Keratinocyte (primary cell): ENCODE data around the gene KIAA0040. TPM values are rescaled to one million over a fixed set of nuclear protein-coding genes. Genes with fewer than 3 reads are reported as not detected.

Experiments used
- DNase-seq: peaks from one replicate; pipeline ENCODE4 v3.0.0-alpha.2; 2011; ENCODE audit warnings: low read depth, missing footprints, low spot score
- FAIRE-seq: peaks from 2 replicates; lab custom pipeline; 2011; peaks lifted over from hg19 to GRCh38; lab: Jason Lieb, UNC
- H2AFZ ChIP-seq: 2 replicates; pipeline ENCODE4 v1.6.0; 2012; ENCODE audit warnings: low read length, control low read depth, inconsistent platforms; ENCODE audit not compliant: control insufficient read depth
- H3K27ac ChIP-seq: 2 replicates; pipeline ENCODE4 v1.5.1; 2011; ENCODE audit warnings: low read length; ENCODE audit not compliant: control insufficient read depth, insufficient read depth
- H3K27me3 ChIP-seq: 3 replicates; pipeline ENCODE4 v1.6.0; 2011; ENCODE audit warnings: low read length; ENCODE audit not compliant: control insufficient read depth, insufficient read depth; ENCODE audit errors: extremely low read depth
- H3K36me3 ChIP-seq, 2 experiments: 2 replicates in 1 of 2; 3 replicates in 1 of 2; pipeline ENCODE4 v1.5.1; 2011; ENCODE audit warnings: low read length in 2 of 2, mild to moderate bottlenecking in 1 of 2; ENCODE audit not compliant: control insufficient read depth in 2 of 2, insufficient read depth in 2 of 2; ENCODE audit errors: extremely low read depth in 1 of 2
- H3K4me1 ChIP-seq: 3 replicates; pipeline ENCODE4 v1.5.1; 2011; ENCODE audit warnings: low read length; ENCODE audit not compliant: control insufficient read depth, insufficient read depth; ENCODE audit errors: extremely low read depth
- H3K4me2 ChIP-seq: 3 replicates; pipeline ENCODE4 v1.6.0; 2011; ENCODE audit warnings: low read depth, low read length; ENCODE audit not compliant: control insufficient read depth, insufficient read depth; ENCODE audit errors: extremely low read depth
- H3K4me3 ChIP-seq, 3 experiments: fragments of 200-600 bp in 1 of 3; sonication (generic) in 1 of 3; 2 replicates in 2 of 3; 3 replicates in 1 of 3; pipeline ENCODE4 v1.5.1; 2011 to 2016; ENCODE audit warnings: low read length in 3 of 3, mild to moderate bottlenecking in 3 of 3, control low read depth in 2 of 3, inconsistent platforms in 1 of 3, low read depth in 1 of 3, mixed read lengths in 1 of 3, mixed run types in 1 of 3, moderate library complexity in 1 of 3; ENCODE audit not compliant: control insufficient read depth in 2 of 3, insufficient read depth in 2 of 3; ENCODE audit errors: extremely low read depth in 1 of 3
- H3K79me2 ChIP-seq: 2 replicates; pipeline ENCODE4 v1.6.0; 2012; ENCODE audit warnings: low read length; ENCODE audit not compliant: control insufficient read depth, insufficient read depth
- H3K9ac ChIP-seq: 3 replicates; pipeline ENCODE4 v1.6.0; 2011; ENCODE audit warnings: low read length; ENCODE audit not compliant: control insufficient read depth, insufficient read depth; ENCODE audit errors: extremely low read depth
- H3K9me1 ChIP-seq: 3 replicates; pipeline ENCODE4 v1.6.0; 2011; ENCODE audit warnings: low read length; ENCODE audit not compliant: control insufficient read depth, insufficient read depth; ENCODE audit errors: extremely low read depth
- H3K9me3 ChIP-seq: 2 replicates; pipeline ENCODE4 v1.5.1; 2012; ENCODE audit warnings: low read depth, low read length; ENCODE audit not compliant: control insufficient read depth
- H4K20me1 ChIP-seq: 3 replicates; pipeline ENCODE4 v1.6.0; 2011; ENCODE audit warnings: low read length; ENCODE audit not compliant: control insufficient read depth, insufficient read depth; ENCODE audit errors: extremely low read depth
- EZH2 ChIP-seq: IDR thresholded peaks from one replicate; pipeline ENCODE4 v1.6.1; 2012; ENCODE audit warnings: inconsistent platforms, mild to moderate bottlenecking, low read length, moderate library complexity
- dilution Hi-C: fragments of 300-500 bp; cut with MboI; formaldehyde crosslinking; loops from one replicate; pipeline ENCODE4 v1.7.0; 2020; ENCODE audit warnings: low sequenced_read_pairs; ENCODE audit not compliant: extremely low pct_ligation_motif_present
- polyA plus RNA-seq, 5 experiments: library from polyadenylated mRNA; depleted of rRNA in 3 of 5; stranded (reverse) in 3 of 5; stranded (forward) in 1 of 5; unstranded in 1 of 5; fragments of >200 nt; gene quantifications; 1 replicate in 1 of 5; 2 replicates in 3 of 5; 3 replicates in 1 of 5; pipeline versions ENCODE4 v1.2.1 to v1.2.3, GENCODE V29; 2011 to 2012; ENCODE audit warnings: missing spikeins in 2 of 5, low read depth in 1 of 5, low replicate concordance in 1 of 5
- TF ChIP-seq, protein P1 (sequence below), 3 experiments: IDR thresholded peaks in 1 of 3; conservative IDR thresholded peaks in 1 of 3; optimal IDR thresholded peaks in 1 of 3; 2 replicates in 2 of 3; 3 replicates in 1 of 3; pipeline versions ENCODE3 to v1.5.1; 2011; ENCODE audit warnings: low read length in 3 of 3, mild to moderate bottlenecking in 3 of 3, moderate library complexity in 2 of 3, control low read depth in 1 of 3, inconsistent platforms in 1 of 3; ENCODE audit not compliant: insufficient read depth in 2 of 3; ENCODE audit errors: extremely low read depth in 1 of 3

The KIAA0040 gene
- polyA plus RNA-seq, 1 donor (not counting 4 experiments of a cell fraction or from before 2014, with no cell fraction given) = 57.9 TPM

DNA sequence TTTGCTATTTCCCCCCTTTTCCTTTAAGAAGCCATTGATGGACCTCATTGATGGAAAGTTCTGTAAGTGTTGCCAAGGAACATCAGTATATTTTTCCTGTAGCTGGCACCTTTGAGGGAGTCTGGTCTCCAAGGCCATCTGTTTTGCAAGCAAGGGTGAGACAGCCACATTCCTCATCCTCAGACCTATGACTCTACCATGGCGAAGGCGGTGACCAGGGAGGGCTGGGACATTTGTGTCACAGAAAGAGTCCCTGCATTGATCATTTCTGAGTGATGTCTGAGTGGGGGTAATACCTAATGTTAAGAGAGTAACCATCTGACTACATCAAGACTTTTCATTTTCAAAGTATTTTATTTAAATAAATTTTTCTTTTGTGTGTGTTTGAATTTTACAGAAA lies 35.4 kb downstream of the KIAA0040 start:
- Histone ChIP-seq H3K27me3 (peaks cover 11% of the 10 kb centered on the region), H2AFZ (no peak overlapping the region), H3K27ac (no peak overlapping the region), H3K36me3 (peaks cover 21 to 22% of the 10 kb centered on the region in 2 experiments), H3K4me1 (peaks cover 16% of the 10 kb centered on the region), H3K9me1 (no peaks in the 10 kb centered on the region), H3K4me3 (no peak overlapping the region), H4K20me1 (no peaks in the 10 kb centered on the region), H3K4me2 (no peak overlapping the region), H3K9ac (no peak overlapping the region), H3K79me2 (no peaks in the 10 kb centered on the region), H3K9me3 (no peaks in the 10 kb centered on the region)
- no peak for TF ChIP-seq EZH2
- TF ChIP-seq, protein P1, sequence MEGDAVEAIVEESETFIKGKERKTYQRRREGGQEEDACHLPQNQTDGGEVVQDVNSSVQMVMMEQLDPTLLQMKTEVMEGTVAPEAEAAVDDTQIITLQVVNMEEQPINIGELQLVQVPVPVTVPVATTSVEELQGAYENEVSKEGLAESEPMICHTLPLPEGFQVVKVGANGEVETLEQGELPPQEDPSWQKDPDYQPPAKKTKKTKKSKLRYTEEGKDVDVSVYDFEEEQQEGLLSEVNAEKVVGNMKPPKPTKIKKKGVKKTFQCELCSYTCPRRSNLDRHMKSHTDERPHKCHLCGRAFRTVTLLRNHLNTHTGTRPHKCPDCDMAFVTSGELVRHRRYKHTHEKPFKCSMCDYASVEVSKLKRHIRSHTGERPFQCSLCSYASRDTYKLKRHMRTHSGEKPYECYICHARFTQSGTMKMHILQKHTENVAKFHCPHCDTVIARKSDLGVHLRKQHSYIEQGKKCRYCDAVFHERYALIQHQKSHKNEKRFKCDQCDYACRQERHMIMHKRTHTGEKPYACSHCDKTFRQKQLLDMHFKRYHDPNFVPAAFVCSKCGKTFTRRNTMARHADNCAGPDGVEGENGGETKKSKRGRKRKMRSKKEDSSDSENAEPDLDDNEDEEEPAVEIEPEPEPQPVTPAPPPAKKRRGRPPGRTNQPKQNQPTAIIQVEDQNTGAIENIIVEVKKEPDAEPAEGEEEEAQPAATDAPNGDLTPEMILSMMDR (optimal IDR thresholded peaks at IDR 0.05 in 1 of 3, IDR thresholded peaks at IDR 0.05 in 1 of 3, conservative IDR thresholded peaks at IDR 0.05 in 1 of 3; ENCODE audit: extremely low read depth in 1 of 3, insufficient read depth in 2 of 3, low read length in 3 of 3) = no peak
- dilution Hi-C loops = no loop called here
- no peak for FAIRE-seq
- no peak for DNase-seq

DNA sequence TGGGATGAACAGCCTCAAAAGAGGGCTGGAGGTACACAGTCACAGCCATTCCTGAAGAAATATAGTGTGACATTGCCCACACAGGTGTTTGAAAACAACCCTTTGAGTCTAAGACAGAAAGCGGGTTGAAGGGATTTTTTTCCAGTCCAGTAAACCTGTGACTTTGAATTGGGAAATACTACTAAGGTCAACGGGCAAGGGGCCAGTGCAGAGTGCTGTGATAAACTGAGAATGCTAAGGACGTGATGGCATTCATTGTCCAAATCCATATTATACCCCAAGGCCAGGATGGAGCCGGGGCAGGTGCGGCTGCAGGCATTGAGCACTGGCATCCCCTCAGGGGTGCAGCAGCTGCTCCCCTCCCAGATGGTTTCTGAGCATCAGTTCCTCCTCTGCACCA lies 36.6 kb downstream of the KIAA0040 start:
- H3K9ac ChIP-seq = no peak overlapping the region
- FAIRE-seq = no peak
- H4K20me1 ChIP-seq = no peaks in the 10 kb centered on the region
- no peaks in the 10 kb centered on the region for H3K9me3 ChIP-seq
- H3K9me1 ChIP-seq = no peaks in the 10 kb centered on the region
- TF ChIP-seq, protein P1 (optimal IDR thresholded peaks at IDR 0.05 in 1 of 3, IDR thresholded peaks at IDR 0.05 in 1 of 3, conservative IDR thresholded peaks at IDR 0.05 in 1 of 3; ENCODE audit: extremely low read depth in 1 of 3, insufficient read depth in 2 of 3, low read length in 3 of 3) = no peak
- TF ChIP-seq EZH2 = no peak
- dilution Hi-C loops = no loop called here
- no peak overlapping the region for H3K4me3 ChIP-seq
- H3K27ac ChIP-seq = no peak overlapping the region
- no peak overlapping the region for H2AFZ ChIP-seq
- H3K27me3 ChIP-seq = peaks cover 14% of the 10 kb centered on the region
- H3K79me2 ChIP-seq = no peaks in the 10 kb centered on the region
- H3K4me1 ChIP-seq = peaks cover 17% of the 10 kb centered on the region
- DNase-seq = no peak
- peaks cover 13 to 14% of the 10 kb centered on the region in 2 experiments for H3K36me3 ChIP-seq
- H3K4me2 ChIP-seq = no peak overlapping the region
